Testis (tissue), 2 donors: ENCODE measurements around the gene DHODH.

ENCODE experiments used
- POLR2A ChIP-seq: fragments of 450-650 bp; IDR thresholded peaks from one replicate; pipeline ENCODE4 v1.6.1; 2017; ENCODE audit warnings: antibody characterized with exemption, mild to moderate bottlenecking, moderate library complexity
- TF ChIP-seq, protein P1 (sequence below), 3 experiments: fragments of 450-650 bp in 2 of 3; fragments of 200-600 bp in 1 of 3; sonication (generic) in 1 of 3; IDR thresholded peaks; one replicate each; pipeline ENCODE4 v1.5.1; 2016 to 2019; ENCODE audit warnings: antibody characterized with exemption in 3 of 3, mild to moderate bottlenecking in 2 of 3, moderate library complexity in 1 of 3

DNA sequence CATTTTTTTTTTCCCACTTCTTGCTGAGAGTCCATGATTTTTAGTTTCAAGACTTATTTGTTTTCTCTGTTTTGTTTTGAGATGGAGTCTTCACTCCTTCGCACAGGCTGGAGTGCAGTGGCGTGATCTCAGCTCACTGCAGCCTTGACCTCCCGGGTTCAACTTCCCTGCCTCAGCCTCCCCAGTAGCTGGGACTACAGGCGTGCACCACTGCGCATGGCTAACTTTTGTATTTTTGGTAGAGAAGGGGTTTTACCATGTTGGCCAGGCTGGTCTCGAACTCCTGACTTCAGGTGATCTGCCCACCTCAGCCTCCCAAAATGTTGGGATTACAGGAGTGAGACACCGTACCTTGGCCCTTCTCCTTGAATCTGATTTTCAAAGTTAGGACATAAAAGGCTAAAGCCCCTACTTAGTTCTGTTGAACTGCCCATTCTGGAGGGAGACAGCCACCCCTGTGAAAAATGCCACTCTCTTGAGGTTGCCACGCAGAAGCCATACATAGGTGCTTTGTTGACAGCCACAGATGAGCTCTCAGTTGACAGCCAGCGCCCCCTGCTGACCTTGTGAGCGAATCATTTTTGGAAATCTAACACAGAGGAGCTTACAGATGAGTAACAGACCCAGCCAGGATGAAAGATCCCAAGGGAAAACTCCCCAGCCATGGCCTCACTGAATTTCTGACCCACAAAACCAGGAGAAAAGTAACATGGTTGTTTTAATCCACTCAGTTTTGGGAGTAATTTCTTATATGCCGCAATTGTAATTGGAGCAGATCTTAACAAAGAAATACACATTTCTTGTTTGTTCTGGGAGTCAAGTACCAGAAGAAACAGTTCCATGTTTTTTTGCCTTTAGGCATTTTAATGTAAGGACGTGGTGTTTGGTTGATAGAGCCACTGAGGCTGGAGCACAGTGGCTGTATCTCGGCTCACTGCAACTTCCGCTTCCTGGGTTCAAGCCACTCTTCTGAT, 47.2 kb upstream of the DHODH start:
- TF ChIP-seq, protein P1, sequence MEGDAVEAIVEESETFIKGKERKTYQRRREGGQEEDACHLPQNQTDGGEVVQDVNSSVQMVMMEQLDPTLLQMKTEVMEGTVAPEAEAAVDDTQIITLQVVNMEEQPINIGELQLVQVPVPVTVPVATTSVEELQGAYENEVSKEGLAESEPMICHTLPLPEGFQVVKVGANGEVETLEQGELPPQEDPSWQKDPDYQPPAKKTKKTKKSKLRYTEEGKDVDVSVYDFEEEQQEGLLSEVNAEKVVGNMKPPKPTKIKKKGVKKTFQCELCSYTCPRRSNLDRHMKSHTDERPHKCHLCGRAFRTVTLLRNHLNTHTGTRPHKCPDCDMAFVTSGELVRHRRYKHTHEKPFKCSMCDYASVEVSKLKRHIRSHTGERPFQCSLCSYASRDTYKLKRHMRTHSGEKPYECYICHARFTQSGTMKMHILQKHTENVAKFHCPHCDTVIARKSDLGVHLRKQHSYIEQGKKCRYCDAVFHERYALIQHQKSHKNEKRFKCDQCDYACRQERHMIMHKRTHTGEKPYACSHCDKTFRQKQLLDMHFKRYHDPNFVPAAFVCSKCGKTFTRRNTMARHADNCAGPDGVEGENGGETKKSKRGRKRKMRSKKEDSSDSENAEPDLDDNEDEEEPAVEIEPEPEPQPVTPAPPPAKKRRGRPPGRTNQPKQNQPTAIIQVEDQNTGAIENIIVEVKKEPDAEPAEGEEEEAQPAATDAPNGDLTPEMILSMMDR (IDR thresholded peaks at IDR 0.05): peak; percentile 57 to 80 (median 68)
- TF ChIP-seq POLR2A: no peak
